ENCODE measurements around the gene FBXO17. TPM values are rescaled to one million over a fixed set of nuclear protein-coding genes. Genes with fewer than 3 reads are reported as not detected.

The FBXO17 gene
- total and polyA plus RNA-seq, 2 of the 13 experiments (the other 11 are each of a cell fraction or from before 2014, with no cell fraction given): 22.1 to 58.7 TPM

DNA sequence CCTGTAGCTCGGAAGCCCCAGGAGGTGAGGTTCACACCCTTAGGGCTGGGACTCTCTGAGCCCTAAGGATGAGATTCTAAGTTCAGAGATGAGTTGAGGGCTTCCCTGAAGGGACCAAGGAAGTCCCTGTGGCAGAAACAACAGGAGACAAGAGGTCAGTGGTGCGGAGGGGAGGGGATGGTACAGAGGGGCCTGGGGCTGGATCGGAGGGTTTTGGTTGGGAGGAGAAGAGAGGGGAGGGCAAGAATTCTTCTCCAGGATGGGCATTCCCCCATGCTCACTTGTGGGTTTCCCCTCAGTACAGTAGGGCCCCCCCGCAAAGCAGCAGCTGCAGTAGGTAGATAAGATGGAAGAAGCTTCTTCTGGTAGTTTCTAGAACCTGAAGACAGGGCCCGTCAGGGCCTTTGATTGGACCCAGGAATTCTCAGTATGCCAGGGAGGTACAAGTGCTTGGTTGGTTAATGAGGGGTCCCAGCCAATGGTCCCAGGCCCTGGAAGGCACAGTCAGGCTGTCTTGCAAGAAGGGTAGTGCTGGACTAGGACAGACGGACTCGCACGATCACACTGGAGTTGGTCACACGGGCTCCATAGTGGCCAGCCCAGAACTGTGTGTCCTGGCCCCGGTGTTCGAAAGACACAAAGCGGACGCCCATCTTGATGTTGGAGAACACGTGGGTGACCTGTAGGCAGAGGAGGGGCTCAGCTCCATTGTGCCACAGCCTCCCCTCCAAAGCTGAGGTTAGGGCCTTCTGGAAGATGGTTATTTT, 49.5 kb upstream of the FBXO17 start:
- DNase-seq (ENCODE audit: low spot score): no peak
- in situ Hi-C loops (cut with HindIII; ENCODE audit: extremely low pct_ligation_motif_present, low pct_unique_long_range_greater_than_20kb): no loop called here
- no peaks in the 10 kb centered on the region for H4K20me1 ChIP-seq (ENCODE audit: insufficient read depth, low read length)
- no TSS peak for BruUV-seq (replicated peaks)
- no peak overlapping the region for H3K9ac ChIP-seq (ENCODE audit: insufficient read depth, low read depth, low read length)
- H3K36me3 ChIP-seq (replicated peaks in 1 of 2; ENCODE audit: control insufficient read depth in 1 of 2, insufficient read depth in 2 of 2, low read length in 2 of 2): no peaks in the 10 kb centered on the region
- H3K4me2 ChIP-seq (ENCODE audit: low read depth, low read length): no peak overlapping the region
- no peak overlapping the region for H3K4me3 ChIP-seq (replicated peaks in 1 of 3; ENCODE audit: insufficient read depth in 1 of 3, low read depth in 2 of 3, low read length in 3 of 3)
- FAIRE-seq: no peak
- TF ChIP-seq ZFP62 (CRISPR knock-in tag; IDR thresholded peaks at IDR 0.05) (no peak), HDAC6 (IDR thresholded peaks at IDR 0.05; ENCODE audit: low read depth, low read length) (no peak)
- no peaks in the 10 kb centered on the region for H3K79me2 ChIP-seq (ENCODE audit: insufficient read depth, low read length)
- no peak for ATAC-seq
- ChIA-PET CTCF (ENCODE audit: low intra/inter-chr PET ratio, low total read pairs) (no interaction called here), POLR2A (no interaction called here)
- H3K27ac ChIP-seq (ENCODE audit: extremely low read length, insufficient read depth, low read length): no peak overlapping the region
- H2AFZ ChIP-seq (ENCODE audit: low read length): no peak overlapping the region
- H3K9me3 ChIP-seq (ENCODE audit: low read length): no peaks in the 10 kb centered on the region
- WGBS (ENCODE audit: low lambda C conversion rate): 88% methylated on average over 14 of the region's 14 CpGs
- intact Hi-C loops (cut with micrococcal nuclease; ENCODE audit: unreplicated experiment): no loop called here
- H3K27me3 ChIP-seq (ENCODE audit: control insufficient read depth in 1 of 2, insufficient read depth in 2 of 2, low read length in 2 of 2): no peaks in the 10 kb centered on the region
- H3K4me1 ChIP-seq (ENCODE audit: insufficient read depth, low read length): peaks cover 16% of the 10 kb centered on the region

DNA sequence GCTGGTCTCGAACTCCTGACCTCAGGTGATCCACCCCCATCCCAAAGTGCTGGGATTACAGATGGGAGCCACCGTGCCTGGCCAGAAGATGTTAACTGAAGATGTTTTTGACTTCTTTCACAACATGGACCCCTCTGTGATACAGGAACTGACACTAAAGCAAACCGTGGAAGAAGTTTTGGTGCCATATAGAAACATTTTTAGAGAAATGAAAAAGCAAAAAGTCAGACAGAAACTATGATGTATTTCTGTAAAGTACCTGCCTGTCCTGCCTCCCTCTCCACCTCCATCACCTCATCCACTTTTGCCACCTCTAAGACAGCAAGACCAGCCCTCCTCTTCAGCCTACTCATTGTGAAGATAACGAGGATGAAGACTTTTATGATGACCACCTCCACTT, 45.5 kb upstream of the FBXO17 start:
- H3K4me3 ChIP-seq (replicated peaks in 1 of 3; ENCODE audit: insufficient read depth in 1 of 3, low read depth in 2 of 3, low read length in 3 of 3): no peak overlapping the region
- H3K27ac ChIP-seq (ENCODE audit: extremely low read length, insufficient read depth, low read length): no peak overlapping the region
- ATAC-seq: no peak
- FAIRE-seq: no peak
- no TSS peak for BruUV-seq (replicated peaks)
- no peak overlapping the region for H3K4me2 ChIP-seq (ENCODE audit: low read depth, low read length)
- ChIA-PET CTCF (ENCODE audit: low intra/inter-chr PET ratio, low total read pairs) (no interaction called here), POLR2A (no interaction called here)
- no peaks in the 10 kb centered on the region for H3K27me3 ChIP-seq (ENCODE audit: control insufficient read depth in 1 of 2, insufficient read depth in 2 of 2, low read length in 2 of 2)
- no peaks in the 10 kb centered on the region for H4K20me1 ChIP-seq (ENCODE audit: insufficient read depth, low read length)
- 49% methylated on average over 4 of the region's 4 CpGs for WGBS (ENCODE audit: low lambda C conversion rate)
- no peaks in the 10 kb centered on the region for H3K79me2 ChIP-seq (ENCODE audit: insufficient read depth, low read length)
- H3K9ac ChIP-seq (ENCODE audit: insufficient read depth, low read depth, low read length): no peak overlapping the region
- no peak overlapping the region for H2AFZ ChIP-seq (ENCODE audit: low read length)
- H3K36me3 ChIP-seq (replicated peaks in 1 of 2; ENCODE audit: control insufficient read depth in 1 of 2, insufficient read depth in 2 of 2, low read length in 2 of 2): no peaks in the 10 kb centered on the region
- H3K9me3 ChIP-seq (ENCODE audit: low read length): no peaks in the 10 kb centered on the region
- in situ Hi-C loops (cut with HindIII; ENCODE audit: extremely low pct_ligation_motif_present, low pct_unique_long_range_greater_than_20kb): no loop called here
- no peak for DNase-seq (ENCODE audit: low spot score)
- H3K4me1 ChIP-seq (ENCODE audit: insufficient read depth, low read length): no peaks in the 10 kb centered on the region
- intact Hi-C loops (cut with micrococcal nuclease; ENCODE audit: unreplicated experiment): no loop called here
- TF ChIP-seq, protein P1, sequence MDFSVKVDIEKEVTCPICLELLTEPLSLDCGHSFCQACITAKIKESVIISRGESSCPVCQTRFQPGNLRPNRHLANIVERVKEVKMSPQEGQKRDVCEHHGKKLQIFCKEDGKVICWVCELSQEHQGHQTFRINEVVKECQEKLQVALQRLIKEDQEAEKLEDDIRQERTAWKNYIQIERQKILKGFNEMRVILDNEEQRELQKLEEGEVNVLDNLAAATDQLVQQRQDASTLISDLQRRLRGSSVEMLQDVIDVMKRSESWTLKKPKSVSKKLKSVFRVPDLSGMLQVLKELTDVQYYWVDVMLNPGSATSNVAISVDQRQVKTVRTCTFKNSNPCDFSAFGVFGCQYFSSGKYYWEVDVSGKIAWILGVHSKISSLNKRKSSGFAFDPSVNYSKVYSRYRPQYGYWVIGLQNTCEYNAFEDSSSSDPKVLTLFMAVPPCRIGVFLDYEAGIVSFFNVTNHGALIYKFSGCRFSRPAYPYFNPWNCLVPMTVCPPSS (IDR thresholded peaks at IDR 0.05): no peak
- TF ChIP-seq NONO (IDR thresholded peaks at IDR 0.05) (no peak), NONO (CRISPR knock-in tag; conservative IDR thresholded peaks at IDR 0.05) (no peak), ZNF451 (CRISPR knock-in tag; IDR thresholded peaks at IDR 0.05) (no peak), ZSCAN22 (CRISPR knock-in tag; IDR thresholded peaks at IDR 0.05) (no peak), SPEN (CRISPR knock-in tag; IDR thresholded peaks at IDR 0.05; ENCODE audit: low read depth) (no peak), HHEX (CRISPR knock-in tag; IDR thresholded peaks at IDR 0.05) (no peak), ZNF749 (CRISPR knock-in tag; IDR thresholded peaks at IDR 0.05; ENCODE audit: borderline replicate concordance) (no peak), ZNF446 (CRISPR knock-in tag; IDR thresholded peaks at IDR 0.05) (no peak), SMC3 (IDR thresholded peaks at IDR 0.05; ENCODE audit: low read length) (no peak)
- TF ChIP-seq, protein P2, sequence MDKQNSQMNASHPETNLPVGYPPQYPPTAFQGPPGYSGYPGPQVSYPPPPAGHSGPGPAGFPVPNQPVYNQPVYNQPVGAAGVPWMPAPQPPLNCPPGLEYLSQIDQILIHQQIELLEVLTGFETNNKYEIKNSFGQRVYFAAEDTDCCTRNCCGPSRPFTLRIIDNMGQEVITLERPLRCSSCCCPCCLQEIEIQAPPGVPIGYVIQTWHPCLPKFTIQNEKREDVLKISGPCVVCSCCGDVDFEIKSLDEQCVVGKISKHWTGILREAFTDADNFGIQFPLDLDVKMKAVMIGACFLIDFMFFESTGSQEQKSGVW (CRISPR knock-in tag; IDR thresholded peaks at IDR 0.05; ENCODE audit: borderline replicate concordance): no peak
- TF ChIP-seq, protein P3, sequence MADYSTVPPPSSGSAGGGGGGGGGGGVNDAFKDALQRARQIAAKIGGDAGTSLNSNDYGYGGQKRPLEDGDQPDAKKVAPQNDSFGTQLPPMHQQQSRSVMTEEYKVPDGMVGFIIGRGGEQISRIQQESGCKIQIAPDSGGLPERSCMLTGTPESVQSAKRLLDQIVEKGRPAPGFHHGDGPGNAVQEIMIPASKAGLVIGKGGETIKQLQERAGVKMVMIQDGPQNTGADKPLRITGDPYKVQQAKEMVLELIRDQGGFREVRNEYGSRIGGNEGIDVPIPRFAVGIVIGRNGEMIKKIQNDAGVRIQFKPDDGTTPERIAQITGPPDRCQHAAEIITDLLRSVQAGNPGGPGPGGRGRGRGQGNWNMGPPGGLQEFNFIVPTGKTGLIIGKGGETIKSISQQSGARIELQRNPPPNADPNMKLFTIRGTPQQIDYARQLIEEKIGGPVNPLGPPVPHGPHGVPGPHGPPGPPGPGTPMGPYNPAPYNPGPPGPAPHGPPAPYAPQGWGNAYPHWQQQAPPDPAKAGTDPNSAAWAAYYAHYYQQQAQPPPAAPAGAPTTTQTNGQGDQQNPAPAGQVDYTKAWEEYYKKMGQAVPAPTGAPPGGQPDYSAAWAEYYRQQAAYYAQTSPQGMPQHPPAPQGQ (CRISPR knock-in tag; IDR thresholded peaks at IDR 0.05; ENCODE audit: borderline replicate concordance): no peak
- TF ChIP-seq, protein P4, sequence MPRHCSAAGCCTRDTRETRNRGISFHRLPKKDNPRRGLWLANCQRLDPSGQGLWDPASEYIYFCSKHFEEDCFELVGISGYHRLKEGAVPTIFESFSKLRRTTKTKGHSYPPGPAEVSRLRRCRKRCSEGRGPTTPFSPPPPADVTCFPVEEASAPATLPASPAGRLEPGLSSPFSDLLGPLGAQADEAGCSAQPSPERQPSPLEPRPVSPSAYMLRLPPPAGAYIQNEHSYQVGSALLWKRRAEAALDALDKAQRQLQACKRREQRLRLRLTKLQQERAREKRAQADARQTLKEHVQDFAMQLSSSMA (CRISPR knock-in tag; IDR thresholded peaks at IDR 0.05): no peak
